IPS DF 19.7 (cell line): Measurements from ENCODE around the gene MOSPD3.

Source experiments
- DNase-seq: peaks from one replicate; pipeline ENCODE4 v3.0.0-alpha.2; 2013; ENCODE audit warnings: low read depth, low spot score

The MOSPD3 gene

DNA sequence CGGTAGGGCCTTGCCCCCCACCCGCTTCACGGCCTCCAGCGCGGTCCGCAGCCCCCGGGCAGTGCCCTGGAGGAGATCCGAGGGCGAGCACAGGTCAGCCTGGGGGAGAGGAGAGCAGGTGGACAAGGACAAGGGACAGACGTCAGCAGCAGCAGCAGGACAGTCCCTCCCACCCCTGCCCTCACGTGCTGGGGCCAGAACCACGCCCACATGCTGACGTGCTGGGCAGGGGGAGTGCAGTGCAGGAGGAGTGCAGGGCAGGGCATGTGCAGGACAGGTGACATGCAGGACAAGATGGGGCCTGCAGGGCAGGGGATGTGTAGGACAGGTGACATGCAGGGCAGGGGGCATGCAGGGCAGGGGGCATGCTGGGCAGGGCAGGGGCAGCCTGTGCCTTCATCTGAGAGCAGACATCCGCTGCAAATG is 37.1 kb upstream of the MOSPD3 start:
- DNase-seq, result no peak

DNA sequence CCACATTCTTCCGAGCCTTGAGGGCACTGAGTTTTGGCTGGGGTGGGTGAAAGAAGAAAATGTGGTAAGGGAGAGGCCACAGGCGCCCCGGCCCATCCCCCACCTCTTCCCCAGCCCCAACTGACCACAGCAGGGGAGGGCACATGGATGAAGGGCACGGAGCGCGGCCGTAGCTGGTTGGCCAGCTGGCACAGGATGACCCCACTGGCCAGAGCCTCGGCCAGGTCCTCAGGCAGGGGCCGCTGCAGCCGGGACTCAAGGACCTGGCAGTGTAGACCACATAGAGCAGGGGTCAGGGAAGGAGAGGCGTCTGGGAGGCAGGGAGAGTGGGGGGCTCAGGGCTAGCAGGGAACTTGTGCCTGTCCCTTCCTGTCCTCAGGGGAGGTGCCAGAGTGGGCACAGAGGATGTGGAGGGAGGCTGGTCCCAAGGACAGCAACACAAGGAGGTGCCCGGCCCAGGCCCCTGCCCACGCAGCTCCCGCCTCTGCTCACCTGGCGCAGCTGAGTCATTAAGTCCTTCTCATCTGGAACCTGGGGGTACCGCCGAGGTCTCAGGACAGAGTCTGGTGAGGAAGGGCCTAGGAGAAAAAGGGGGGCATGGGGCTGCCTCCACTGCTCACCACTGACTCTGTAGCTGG is 36.5 kb upstream of the MOSPD3 start:
- no peak for DNase-seq

DNA sequence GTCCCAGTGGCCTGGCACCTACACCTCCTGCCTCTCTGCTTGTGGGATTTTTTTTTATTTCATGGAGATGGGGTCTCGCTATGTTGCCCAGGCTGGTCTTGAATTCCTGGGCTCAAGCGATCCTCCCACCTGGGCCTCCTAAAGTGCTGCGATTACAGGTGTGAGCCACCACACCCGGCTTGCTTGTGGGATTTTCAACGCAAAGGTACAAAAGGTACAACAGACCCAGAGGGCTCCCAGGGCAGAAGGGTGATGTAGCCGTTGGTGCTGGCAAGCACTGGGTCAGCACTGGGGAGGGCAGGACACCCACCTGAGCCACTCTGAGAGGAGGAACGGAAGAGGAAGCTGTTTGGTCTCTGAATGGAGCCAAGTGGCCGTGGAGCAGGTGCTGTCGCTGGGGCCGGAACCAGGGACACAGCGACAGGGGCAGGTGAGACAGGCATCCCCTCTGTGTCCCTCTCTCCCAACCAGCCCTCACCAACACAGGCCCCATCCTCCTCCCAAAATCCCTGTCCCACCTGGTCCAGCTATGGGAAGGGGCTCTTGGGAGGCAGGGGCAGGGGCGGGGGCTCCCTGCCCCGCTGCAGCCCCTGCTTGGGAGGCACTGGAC is 35.9 kb upstream of the MOSPD3 start:
- no peak for DNase-seq

DNA sequence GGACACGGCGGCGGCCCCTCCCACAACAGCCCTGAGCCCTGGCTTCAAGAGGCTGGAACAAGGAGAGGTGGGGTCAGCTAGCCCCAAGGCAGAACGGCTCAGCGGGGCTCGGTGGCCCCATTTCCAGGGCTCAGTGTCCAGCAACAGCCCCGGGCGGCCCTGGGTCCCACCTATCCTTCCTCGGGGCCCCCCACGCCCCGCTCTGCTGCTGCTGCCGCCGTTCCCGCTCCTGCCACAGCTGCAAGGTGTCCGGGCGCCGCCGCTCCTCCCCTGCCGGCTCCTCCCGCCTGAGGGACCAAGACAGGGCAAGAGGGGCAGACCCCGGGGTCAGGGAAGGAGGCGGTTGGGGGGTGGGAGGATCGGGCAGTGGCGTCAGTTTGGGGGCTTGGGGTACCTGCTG is 35.2 kb upstream of the MOSPD3 start:
- no peak for DNase-seq

GRCh38 chr7:100577507-100577906 is 34.8 kb upstream of the MOSPD3 start:
- no peak for DNase-seq

DNA sequence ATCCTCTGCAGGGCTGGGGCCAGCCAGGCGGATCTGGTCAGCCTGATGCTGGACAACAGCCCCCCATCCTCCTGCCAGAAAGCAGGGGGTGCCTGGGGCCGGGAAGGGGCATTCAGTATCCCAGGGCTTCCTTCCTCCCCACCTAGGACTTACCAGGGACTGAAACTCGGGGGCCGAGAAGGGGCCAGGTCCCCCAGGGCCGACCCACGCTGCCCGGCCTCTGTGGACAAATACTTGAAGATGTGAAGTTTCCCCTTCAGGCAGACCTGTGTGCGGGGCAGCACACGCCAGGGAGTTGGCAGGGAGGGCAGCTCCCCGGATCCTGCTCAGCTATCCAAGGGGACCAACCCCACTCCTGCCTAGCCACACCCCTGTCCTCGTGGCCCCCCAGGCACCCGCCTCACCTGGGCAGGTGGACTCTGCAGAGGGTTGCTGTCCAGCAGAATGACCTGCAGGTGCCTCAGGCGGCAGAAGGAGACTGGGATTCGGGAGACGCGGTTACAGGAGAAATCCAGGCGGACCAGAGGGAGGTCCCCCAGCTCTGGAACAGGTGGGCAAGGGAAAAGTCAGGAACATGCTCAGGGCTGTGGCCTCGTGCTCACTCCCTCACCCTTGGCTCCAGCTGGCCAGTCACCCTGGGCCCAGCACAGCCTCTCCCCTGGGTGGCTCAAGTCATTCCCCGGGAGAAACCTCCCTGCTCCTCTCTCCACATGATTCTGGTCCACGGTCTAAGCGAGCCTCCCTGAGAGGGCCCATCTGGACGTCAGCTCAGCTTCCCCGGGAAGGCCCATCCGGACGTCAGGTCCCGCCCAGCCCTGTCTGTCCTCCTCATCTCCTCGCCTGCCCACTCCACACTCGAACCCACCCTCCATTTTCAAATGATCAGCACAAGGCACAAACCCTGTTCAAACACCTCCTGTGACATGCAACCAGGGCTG is 33.8 kb upstream of the MOSPD3 start:
- no peak for DNase-seq

DNA sequence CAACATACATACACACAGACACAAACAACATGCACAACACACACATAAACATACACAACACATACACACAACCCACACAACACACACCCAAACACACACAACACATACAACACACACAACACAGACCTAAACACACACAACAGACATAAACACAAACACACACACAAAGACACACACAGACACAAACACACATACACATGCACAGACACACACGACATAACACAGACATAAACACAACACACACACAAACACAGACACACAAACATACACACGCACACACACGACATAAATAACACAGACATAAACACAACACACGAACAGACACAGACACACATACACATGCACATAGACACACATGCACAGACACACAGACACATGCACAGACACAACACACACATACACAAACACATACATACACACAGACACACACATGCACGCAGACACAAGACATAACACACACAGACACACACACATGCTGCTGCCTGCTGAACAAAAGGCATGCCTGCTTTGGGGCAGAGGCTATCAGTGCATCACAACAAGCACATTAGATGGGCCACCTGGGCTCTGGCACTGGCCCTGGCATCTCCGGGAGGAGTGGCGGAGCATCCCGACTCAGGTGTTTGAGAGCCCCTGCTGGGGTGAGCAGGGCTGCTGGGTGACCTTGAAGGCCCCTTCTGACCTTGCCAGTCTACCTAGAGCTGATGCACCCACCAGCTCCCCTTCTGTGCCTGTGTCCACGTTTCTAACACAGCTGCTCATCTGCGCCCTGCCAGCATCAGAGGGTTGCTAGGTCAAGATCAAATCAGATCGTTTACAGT is 31.7 kb upstream of the MOSPD3 start:
- DNase-seq, result no peak

DNA sequence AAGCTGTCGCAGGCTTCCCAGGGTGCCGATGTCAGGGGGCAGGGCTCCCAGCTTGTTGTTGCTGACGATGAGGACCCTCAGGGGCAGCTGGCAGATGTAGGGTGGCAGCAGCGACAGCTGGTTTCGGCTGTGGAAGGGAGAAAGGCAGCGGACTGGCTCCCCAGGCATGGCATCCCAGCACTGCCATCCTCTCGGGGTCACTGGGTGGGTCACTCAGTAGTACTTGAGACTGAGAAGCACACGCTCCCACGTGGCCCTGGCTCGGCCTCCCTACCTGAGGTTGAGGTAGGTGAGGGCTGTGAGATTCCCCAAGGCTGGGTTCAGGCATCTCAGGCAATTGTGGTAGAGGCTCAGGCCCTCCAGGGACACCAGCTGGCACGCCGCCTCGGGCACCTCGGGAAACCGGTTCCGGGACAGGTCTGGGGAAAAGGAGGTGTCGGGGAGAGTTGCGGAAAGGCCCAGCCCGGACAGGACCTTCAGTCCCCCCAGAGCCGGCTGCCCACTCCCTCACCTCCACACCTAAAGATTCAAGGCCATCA is 30.2 kb upstream of the MOSPD3 start:
- no peak for DNase-seq

DNA sequence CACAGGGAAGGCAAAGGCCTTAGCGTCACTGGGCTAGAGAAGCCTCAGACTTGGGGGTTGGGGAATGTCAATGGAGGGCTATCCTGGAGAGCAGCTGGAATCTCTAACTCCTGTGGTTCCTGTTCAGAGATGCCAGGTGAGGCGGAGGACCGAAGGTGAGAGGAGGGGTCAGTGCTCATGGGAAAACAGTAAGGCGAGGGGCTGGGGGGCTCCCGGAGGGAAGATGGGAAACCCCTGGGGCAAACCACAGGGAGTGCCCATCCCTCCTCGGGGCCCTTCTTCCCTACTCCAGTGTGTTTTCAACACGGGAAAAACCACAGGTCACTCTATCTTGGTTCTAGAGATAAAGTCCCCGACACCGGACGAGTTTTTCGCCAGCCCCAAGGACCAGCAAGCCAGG is 29.7 kb upstream of the MOSPD3 start:
- no peak for DNase-seq

GRCh38 chr7:100583132-100584053 is 28.9 kb upstream of the MOSPD3 start:
- no peak for DNase-seq

DNA sequence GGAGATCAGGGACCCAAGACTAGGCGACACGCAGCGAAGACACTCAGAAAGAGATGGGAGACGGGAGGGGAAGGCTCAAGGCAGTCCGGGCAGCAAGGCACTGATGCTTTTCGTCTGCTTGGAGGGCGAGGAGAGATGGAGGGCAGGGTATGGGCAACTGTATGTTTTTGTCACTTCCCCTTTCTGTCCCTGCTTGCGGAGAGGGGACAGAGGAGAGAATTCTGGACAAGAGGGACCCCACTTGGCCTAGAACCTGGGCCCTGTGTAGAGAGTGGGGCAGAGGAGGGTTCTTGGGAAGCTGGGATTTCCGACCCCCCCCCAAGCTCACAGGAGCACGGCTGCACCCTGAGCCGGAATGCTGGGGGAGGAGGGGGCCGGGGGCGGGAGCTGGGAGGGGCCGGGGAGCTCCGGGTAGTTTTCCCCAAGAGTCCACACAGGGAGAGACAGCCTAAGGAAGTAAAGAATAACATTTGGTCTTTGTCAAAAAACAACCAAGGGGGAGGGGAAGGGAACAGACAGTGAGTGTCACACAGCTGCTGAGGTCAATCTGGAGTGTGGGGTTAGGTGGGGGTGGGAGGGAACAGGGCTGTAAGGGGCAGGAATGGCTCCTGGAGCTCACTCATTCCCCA is 28.2 kb upstream of the MOSPD3 start:
- no peak for DNase-seq

GRCh38 chr7:100584683-100585510 is 27.4 kb upstream of the MOSPD3 start:
- no peak for DNase-seq

DNA sequence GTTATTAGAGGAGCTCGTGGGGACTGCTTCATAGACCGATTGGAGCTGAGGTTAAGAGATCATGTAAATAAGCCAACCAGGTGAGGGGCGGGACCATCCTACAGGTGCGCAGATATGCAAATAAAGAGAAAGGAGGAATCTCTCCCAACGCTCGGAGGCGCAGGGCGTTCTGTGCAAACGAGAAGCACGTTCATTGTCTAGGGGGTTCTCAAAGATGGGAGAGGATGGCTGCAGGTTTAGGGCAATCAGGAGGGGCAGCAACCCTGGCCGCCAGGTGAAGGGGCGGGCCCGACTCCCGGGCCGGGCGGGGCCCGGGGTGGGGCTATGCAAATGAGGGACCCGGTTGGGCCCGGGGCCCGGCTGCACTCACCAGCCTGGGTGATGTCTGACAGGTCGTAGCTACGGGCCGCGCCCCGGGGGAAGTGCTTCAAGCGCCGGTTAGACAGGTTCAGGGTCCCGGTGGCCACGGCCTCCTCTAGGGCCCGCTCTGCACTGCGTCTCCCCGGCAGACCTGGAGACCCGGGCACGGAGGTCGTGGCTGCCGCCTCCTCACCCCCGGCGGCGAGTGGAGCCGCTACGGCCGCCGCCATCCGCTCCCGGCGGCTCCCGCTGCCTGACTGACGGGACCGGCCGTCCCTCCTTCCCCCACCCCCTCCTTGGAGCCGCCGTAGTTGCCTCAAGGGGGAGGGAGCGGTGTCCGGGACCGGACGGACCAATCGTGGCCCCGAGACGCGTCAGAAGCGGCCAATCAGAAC is 26.7 kb upstream of the MOSPD3 start, which contains the start of gene LRCH4:
TSS of gene LRCH4 (minus strand) at position 619 of the 755 bp plus-strand sequence. CDS start at position 590, 29 bp downstream.
- no peak for DNase-seq

GRCh38 chr7:100586266-100587025 is 25.9 kb upstream of the MOSPD3 start, which contains the start of gene FBXO24:
Gene FBXO24 (plus strand): TSS chr7:100586328. CDS start chr7:100586626, 298 bp downstream.
- DNase-seq, result peak; percentile 98

DNA sequence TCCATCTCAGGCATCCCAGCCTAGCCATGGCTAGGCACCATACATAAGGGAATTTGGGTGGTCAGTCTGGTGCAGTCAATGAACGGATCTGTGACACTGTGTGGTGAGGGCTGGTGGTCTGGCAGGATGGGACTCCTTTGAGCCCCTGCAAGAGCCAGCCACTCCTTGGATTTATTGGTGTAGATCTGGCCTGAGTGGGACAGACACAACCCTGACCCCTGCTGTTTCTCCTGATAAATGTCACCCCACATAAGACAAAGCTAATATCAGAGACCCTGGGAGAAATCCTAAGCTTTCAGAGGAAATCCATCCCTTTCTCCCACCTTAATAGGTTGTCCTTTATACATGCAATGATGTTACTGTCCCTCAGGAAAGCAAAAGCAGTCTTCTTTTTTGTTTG is 23.9 kb upstream of the MOSPD3 start:
- DNase-seq, result no peak

DNA sequence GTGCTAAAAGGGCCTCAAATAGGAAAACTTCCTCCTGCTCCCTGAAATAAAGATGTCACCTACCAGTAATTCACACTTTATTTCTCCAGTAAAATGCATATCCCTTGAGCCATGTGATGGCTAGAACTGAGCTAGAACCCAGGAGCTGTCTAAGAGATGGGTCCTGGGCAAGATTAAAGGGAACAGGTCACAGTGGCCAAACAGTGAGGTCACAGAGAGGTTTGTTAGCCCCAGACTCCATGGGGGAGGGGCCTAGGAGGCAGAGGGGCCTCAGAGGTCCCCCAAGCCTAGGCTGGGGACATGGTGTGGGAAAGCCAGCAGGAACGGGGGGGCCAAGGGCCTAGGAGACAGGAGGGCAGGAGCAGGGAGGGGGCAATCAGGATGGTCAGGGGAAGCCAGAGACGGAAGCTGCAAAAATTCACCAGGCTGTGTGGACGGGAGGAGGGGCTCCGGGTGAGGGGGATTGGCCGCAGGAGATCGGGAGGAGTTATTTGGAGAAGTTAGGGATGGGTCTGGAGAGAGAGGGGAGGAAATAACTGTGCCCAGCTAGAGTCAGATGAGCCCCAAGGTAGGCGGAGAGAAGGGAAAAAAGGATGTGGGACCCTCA is 22.9 kb upstream of the MOSPD3 start:
- DNase-seq, result no peak
